Measurements from ENCODE around the gene NLK. TPM values are rescaled to one million over a fixed set of nuclear protein-coding genes. Genes with fewer than 3 reads are reported as not detected.

NLK gene
- total and polyA plus RNA-seq, 2 of the 13 experiments (the other 11 are each of a cell fraction or from before 2014, with no cell fraction given) = 13.4 to 14.6 TPM

DNA sequence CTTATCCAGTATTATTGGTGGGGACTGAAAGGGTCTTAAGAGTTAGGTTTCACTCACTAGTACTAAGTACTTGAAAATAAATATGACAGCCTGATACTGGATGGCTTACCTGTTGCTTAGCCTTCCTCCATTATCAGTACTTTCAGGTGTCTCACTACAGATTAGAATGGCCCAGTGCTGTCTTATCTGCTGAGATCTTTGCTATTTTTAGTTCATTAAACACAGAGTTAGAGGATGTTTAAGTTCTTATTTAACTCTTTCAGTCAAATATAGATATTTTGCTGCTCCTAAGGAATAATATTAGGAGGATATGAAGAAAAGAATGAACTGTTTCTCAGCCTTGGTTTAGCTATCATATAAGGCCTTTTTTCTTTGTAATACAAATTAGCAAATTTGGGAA is 74.8 kb downstream of the NLK start (continued):
- TF ChIP-seq, protein P1, sequence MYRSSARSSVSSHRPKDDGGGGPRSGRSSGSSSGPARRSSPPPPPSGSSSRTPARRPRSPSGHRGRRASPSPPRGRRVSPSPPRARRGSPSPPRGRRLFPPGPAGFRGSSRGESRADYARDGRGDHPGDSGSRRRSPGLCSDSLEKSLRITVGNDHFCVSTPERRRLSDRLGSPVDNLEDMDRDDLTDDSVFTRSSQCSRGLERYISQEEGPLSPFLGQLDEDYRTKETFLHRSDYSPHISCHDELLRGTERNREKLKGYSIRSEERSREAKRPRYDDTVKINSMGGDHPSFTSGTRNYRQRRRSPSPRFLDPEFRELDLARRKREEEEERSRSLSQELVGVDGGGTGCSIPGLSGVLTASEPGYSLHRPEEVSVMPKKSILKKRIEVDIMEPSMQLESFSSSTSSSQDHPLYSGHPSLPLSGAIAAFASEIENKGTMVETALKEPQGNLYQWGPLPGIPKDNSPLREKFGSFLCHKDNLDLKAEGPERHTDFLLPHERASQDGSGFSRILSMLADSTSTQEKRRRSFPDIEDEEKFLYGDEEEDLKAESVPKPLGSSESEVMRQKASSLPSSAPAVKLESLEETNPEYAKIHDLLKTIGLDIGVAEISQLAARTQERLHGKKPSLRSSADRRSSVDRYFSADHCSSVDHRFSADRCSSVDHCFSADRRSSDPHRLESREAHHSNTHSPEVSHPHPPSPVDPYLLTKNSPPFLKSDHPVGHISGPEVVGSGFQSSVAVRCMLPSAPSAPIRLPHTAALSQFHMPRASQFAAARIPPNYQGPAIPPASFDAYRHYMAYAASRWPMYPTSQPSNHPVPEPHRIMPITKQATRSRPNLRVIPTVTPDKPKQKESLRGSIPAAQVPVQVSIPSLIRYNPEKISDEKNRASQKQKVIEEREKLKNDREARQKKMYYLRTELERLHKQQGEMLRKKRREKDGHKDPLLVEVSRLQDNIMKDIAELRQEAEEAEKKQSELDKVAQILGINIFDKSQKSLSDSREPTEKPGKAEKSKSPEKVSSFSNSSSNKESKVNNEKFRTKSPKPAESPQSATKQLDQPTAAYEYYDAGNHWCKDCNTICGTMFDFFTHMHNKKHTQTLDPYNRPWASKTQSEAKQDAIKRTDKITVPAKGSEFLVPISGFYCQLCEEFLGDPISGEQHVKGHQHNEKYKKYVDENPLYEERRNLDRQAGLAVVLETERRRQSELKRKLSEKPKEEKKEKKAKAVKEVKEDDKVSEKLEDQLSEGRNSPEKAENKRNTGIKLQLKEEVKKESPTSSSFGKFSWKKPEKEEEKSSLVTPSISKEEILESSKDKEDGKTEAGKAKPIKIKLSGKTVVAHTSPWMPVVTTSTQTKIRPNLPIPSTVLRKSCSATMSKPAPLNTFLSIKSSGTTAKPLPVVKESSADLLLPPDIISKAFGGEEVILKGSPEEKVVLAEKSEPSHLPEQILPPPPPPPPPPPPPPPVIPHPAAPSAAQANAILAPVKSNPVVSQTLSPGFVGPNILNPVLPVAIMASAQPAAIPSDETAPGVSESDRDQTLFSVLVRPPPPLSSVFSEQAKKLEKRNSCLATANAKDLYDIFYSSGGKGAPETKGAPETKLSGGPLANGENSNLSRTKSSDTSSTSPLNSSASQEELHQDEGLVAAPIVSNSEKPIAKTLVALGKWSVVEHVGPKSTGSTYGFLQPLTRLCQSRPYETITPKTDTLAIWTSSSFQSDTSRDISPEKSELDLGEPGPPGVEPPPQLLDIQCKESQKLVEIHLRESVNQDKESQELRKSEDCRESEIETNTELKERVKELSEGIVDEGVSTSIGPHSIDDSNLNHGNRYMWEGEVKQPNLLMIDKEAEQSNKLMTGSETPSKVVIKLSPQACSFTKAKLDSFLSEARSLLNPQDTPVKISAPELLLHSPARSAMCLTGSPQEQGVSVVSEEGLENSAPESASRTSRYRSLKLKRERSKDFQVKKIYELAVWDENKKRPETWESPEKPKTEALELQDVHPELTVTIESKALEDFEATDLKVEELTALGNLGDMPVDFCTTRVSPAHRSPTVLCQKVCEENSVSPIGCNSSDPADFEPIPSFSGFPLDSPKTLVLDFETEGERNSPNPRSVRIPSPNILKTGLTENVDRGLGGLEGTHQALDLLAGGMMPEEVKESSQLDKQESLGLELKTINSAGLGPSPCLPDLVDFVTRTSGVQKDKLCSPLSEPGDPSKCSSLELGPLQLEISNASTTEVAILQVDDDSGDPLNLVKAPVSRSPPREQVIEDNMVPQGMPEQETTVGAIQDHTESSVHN (CRISPR knock-in tag; IDR thresholded peaks at IDR 0.05) = no peak
- TF ChIP-seq, protein P2, sequence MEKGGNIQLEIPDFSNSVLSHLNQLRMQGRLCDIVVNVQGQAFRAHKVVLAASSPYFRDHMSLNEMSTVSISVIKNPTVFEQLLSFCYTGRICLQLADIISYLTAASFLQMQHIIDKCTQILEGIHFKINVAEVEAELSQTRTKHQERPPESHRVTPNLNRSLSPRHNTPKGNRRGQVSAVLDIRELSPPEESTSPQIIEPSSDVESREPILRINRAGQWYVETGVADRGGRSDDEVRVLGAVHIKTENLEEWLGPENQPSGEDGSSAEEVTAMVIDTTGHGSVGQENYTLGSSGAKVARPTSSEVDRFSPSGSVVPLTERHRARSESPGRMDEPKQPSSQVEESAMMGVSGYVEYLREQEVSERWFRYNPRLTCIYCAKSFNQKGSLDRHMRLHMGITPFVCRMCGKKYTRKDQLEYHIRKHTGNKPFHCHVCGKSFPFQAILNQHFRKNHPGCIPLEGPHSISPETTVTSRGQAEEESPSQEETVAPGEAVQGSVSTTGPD (CRISPR knock-in tag; IDR thresholded peaks at IDR 0.05) = no peak
- TF ChIP-seq RARG (CRISPR knock-in tag; IDR thresholded peaks at IDR 0.05; ENCODE audit: low read depth) = no peak
- TF ChIP-seq, protein P3, sequence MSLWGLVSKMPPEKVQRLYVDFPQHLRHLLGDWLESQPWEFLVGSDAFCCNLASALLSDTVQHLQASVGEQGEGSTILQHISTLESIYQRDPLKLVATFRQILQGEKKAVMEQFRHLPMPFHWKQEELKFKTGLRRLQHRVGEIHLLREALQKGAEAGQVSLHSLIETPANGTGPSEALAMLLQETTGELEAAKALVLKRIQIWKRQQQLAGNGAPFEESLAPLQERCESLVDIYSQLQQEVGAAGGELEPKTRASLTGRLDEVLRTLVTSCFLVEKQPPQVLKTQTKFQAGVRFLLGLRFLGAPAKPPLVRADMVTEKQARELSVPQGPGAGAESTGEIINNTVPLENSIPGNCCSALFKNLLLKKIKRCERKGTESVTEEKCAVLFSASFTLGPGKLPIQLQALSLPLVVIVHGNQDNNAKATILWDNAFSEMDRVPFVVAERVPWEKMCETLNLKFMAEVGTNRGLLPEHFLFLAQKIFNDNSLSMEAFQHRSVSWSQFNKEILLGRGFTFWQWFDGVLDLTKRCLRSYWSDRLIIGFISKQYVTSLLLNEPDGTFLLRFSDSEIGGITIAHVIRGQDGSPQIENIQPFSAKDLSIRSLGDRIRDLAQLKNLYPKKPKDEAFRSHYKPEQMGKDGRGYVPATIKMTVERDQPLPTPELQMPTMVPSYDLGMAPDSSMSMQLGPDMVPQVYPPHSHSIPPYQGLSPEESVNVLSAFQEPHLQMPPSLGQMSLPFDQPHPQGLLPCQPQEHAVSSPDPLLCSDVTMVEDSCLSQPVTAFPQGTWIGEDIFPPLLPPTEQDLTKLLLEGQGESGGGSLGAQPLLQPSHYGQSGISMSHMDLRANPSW (CRISPR knock-in tag; IDR thresholded peaks at IDR 0.05; ENCODE audit: borderline replicate concordance) = no peak
